ENCODE measurements around the gene GFI1B.
"Not testable (repeated sequence)": the region's sequence is repeated elsewhere in the genome, so short reads cannot be mapped to it uniquely, and the experiment has no call there.

GFI1B gene

DNA sequence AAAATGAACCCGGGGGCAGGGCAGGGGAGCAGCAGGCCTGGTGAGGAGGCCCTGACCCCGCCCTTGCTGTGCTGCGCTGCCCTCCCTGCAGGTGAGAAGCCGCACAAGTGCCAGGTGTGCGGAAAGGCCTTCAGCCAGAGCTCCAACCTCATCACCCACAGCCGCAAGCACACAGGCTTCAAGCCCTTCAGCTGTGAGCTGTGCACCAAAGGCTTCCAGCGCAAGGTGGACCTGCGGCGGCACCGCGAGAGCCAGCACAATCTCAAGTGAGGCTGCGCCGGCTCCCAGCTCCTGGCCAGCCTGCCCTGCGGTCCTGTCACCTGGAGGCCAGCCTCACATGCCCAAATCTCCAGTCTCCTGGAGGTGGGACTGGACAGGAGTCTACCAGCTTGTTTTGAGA is 12.3 kb downstream of the GFI1B start:
- in situ Hi-C loops (cut with MboI; ENCODE audit: low sequenced_read_pairs) = no loop called here

DNA sequence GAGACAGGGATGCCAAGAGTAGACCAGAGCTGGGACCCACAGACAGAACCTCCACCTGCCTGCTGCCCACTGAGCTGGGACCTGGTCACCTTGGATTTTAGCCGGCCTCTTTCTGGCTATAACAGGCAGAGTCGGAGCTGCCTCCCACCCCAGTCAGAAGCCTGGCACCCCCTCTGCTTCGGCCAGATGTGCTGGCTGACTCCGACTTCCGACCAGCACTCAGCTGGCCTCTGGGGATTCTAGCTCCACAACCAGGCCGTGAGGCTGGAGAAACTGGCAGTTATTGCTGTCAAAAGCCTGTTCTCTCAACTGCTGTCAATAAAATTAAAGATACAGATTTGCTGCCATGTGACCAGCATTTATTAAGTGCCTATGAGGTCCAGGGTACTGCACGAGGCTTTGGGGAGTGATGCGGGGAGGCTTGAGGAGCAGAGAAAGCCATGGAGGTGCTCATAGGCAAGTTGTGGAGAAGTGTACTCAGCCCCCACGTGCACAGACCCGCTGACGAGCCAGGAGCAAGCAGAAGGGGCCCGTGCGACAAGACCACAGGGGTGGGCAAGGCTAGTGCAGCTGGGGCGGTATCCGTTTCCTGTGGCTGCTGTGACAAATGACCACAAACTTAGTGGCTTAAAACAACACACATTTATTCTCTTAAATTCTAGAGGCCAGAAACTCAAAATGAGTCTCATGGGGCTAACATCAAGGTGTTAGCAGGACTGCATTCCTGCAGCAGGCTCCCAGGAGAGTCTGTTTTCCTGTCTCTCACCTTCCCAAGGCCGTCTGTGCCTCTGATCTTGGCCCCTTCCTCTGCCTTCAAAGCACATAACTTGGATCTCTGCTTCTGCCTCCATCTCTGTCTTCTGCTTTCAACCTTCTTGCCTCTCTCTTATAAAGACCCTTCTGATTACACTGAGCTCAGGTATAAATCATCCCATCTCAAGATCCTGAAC is 13.1 kb downstream of the GFI1B start:
- in situ Hi-C loops (cut with MboI; ENCODE audit: low sequenced_read_pairs) = no loop called here

DNA sequence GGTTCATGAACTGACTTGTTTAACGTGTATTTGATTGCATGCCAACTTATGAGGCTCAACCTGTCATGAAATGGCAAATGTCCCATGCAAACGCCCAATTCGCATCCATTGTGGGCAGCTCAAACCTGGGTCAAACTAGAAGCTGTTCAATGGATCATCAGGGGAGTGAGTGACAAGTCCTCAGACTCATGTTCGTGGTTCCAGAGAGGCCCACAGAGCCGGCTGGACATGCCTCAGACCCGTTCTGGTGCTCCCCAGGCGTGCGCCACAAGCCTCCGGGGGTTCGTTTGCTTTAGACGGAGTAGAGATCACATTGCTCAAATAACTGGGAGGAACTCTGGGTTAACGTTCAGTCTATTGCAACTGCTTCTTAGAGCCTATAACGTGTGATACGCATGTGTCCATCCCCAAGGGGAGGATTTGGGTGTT is 15.0 kb downstream of the GFI1B start:
- in situ Hi-C loops (cut with MboI; ENCODE audit: low sequenced_read_pairs) = no loop called here

DNA sequence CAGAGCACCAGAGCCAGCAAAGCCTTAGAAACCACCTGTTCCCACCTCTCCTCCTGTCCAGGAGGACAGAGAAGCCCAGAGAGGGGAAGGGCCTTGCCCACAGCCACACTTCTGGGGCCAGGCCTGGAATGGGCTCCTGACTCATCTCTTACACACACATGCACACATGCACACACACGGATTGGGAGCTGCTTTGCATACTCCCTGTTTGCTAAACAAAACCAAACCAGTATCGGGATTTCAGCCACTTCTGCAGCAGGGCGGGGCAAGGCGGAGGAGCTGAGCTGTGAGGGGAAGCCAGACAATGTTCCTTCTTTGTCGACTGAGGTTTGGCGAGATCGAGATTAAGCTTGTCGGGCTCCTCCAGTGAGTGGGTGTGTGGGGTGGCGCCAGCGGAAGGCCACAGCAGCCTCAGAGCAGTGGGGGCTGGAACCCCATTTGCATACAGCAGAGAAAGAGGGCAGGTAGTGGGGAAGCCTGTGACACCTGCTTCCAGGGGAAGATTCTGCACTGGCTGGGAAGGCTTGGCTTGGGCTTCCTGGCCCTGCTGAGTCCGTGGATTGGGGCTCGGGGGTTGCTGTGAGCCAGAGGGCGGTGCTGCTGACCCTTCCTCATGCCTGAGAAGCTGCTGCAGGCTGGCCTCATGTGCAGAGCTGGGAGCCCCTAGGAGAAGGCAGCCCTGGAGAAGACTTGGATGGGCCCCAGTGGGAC is 16.1 kb downstream of the GFI1B start:
- in situ Hi-C loops (cut with MboI; ENCODE audit: low sequenced_read_pairs) = no loop called here

DNA sequence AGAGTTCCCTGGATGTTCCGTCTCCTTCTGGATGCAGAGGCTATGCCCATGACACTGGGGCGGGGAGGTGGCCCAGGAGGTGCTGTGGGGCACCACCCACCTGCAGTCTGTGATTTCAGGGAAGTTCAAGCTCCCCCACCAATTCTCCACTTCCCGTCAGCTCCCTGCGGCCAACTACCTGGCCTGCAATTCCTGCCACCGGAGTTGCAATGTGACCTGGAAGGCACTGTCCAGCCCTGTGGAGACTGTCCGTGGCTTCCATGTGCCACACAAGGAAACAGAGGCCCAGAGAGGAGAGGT is 16.6 kb downstream of the GFI1B start:
- in situ Hi-C loops (cut with MboI; ENCODE audit: low sequenced_read_pairs) = no loop called here

DNA sequence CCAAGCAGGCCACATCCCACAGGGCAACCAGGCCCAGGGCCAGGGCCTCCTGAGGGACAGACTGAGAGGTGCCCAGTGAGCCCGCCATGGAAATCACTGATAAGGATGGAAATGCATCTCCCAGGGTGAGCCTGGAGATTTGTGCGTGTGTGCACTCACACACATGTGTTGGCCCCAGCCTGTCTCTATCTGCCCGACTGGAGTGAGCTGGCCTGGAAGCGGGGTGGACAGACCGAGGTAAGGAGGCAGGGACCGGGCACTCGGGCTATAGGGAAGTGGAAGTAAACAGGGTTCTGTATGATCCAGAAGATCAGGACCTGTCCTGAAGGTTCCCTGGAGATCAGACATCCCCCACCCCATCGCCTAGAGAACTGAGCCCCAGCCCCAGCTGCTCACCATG is 17.4 kb downstream of the GFI1B start:
- in situ Hi-C loops (cut with MboI; ENCODE audit: low sequenced_read_pairs) = no loop called here

DNA sequence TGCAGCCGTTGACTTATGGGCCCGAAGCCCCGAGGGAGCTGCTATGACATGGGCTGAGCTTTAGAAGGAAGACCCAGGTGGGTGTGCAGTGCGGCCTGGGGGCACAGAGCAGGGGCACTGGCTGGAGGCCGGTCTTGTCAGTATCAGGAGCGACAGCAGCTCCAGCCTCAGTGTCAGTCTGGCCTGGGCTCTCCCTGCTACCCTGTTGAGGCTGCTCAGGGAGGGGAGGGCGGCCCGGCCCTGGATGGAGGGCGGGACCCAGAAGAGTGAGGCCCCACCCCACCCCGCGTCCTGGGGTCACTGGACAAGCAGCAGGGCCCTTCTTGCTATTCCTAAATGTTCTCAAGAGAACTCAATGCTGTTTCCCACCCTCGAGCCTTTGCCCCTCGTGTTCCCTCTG is 18.0 kb downstream of the GFI1B start:
- in situ Hi-C loops (cut with MboI; ENCODE audit: low sequenced_read_pairs) = no loop called here

DNA sequence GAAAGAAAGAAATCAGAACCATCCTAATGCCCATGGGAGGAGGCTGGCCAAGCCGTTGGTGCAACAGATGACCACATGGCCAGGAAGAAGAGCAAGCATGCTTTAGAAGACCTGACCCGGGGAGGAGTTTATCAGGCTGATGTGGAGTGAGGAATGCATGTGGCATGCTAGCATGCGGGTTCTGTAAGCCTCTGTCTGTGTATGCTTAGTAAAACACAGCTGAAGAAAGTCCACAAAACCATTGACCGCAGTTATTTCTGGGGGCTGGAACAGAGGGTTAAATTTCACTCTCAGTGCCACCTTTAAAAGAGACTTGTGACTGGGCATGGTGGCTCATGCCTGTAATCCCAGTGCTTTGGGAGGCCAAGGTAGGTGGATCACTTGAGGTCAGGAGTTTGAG is 19.1 kb downstream of the GFI1B start:
- in situ Hi-C loops (cut with MboI; ENCODE audit: low sequenced_read_pairs) = no loop called here

DNA sequence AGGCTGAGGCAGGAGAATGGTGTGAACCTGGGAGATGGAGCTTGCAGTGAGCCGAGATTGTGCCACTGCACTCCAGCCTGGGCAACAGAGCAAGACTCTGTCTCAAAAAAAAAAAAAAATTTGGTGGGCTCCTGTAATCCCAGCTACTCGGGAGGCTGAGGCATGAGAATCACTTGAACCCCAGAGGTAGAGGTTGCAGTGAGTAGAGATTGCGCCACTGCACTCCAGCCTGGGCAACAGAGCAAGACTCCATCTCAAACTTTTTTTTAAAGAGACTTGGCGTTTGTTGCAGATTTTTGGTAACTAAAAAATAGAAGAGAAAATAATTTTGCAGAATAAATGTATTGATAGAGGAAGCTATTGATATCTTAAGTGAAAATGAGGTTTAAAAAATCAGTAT is 19.7 kb downstream of the GFI1B start:
- in situ Hi-C loops (cut with MboI; ENCODE audit: low sequenced_read_pairs) = not testable (repeated sequence)

DNA sequence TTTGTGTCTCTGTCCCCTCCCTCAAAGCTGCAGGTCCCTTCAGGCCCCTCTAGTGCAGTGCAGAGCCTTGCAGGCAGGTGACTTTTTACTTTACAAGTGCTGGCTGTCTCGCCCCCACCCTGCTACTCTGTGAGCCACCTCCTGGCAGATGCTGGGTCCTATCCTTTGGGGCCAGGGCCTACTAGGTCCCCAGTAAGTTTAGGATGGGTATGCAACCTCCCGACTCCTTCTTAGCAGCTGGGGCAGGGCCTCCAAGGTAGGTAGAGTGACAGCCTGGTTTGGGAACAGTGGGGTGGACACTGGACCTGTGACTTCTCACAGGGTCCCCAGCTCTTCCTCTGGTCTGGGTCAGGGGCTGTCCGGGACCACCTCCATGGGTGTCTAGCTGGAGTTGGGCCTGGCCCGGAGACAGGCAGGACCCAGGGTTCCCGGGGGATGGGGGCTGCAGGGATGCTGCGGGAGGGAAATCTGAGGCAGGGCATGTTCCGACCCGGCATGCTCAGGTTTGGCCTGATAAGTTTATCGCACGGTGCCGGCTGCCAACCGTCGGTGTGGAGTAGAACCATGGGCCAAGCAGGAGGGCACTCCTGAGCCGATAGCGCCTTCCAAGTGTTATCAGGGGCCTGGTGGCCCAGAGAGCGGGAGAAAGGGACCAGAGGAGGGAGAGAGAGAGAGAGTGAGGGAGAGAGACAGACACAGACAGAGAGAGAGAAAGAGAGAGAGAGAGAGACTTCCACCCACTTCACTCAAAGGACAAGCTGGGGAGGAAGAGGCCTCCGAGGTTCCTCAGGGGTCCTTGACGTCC is 20.5 kb downstream of the GFI1B start:
- in situ Hi-C loops (cut with MboI; ENCODE audit: low sequenced_read_pairs) = no loop called here

DNA sequence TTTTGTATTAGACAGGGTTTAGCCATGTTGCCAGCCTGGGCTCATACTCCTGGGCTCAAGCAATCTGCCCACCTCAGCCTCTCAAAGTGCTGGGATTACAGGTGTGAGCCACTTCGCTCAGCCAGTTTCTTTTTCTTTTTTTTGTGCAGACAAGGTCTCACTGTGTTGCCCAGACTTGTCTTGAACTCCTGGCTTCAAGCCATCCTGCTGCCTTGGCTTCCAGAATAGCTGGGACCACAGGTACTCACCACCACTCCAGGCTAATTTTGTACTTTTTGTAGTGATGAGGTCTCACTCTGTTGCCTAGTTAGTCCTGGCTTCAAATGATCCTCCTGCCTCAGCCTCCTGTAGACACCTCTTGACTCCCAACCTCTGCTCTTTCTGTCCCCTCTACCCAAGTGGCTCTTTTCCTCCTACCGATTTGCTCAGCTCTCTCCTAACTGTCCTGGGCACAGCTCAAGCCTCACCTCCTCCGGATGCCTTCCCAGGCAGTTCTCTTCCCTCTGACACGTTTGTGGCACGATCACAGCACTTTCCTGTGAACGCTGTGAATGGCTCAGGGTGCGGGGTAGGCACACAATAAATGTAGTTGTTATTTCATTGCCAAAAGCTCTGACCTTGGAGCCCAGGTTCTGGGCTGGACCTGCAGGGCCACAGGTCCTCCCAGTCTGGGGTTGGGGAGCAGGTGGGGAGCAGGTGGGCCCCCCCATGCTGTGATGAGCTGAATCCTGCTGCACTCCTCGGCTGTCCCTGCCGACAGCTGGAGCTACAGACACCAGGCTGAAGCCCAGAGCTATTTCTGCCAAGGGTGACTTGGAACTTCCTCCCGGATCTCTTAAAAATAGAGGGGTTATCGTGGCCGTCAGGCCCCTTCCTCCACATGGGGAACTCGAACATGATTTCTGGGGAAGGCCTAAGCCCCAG is 23.9 kb downstream of the GFI1B start:
- in situ Hi-C loops (cut with MboI; ENCODE audit: low sequenced_read_pairs) = no loop called here

DNA sequence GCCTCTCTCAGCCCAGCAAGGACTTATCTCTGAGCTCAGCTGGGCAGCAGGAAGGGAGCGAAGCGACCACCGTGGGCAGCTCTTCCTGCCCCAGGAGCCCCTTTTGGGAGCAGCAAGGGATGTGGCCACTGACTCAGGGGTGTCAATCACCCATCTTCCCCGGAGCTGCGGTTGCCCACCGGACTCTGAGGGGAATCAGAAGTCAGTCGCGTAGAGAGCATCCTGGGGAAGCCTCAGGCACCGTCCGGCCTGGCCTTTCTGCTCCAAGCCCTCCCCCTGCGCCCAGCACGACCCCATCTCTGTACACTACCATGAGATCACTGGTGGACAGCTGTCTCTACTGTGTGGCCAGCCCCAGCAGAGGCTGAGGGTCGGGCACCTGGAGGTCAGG is 24.6 kb downstream of the GFI1B start:
- in situ Hi-C loops (cut with MboI; ENCODE audit: low sequenced_read_pairs) = no loop called here

DNA sequence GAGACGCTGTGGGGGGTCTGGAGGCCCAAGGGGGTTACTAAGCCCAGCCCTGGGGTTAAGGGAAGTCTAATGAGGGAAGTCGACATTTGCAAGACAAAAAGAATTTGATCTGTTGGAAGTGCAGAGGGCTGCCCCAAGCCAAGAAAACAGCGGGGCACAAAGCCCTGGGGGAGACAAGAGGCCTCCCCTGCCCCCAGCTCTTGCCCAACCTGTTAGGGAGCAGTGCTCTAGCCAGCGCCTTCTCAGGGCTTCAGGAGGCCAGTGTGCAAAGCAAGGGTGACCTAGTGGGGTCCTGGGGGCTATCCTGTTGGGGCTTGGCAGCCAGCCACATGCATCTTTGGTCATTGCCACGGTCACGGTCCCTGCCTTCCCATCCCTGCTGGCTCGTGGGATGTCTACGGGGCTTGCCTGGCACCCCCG is 25.2 kb downstream of the GFI1B start:
- in situ Hi-C loops (cut with MboI; ENCODE audit: low sequenced_read_pairs) = no loop called here

DNA sequence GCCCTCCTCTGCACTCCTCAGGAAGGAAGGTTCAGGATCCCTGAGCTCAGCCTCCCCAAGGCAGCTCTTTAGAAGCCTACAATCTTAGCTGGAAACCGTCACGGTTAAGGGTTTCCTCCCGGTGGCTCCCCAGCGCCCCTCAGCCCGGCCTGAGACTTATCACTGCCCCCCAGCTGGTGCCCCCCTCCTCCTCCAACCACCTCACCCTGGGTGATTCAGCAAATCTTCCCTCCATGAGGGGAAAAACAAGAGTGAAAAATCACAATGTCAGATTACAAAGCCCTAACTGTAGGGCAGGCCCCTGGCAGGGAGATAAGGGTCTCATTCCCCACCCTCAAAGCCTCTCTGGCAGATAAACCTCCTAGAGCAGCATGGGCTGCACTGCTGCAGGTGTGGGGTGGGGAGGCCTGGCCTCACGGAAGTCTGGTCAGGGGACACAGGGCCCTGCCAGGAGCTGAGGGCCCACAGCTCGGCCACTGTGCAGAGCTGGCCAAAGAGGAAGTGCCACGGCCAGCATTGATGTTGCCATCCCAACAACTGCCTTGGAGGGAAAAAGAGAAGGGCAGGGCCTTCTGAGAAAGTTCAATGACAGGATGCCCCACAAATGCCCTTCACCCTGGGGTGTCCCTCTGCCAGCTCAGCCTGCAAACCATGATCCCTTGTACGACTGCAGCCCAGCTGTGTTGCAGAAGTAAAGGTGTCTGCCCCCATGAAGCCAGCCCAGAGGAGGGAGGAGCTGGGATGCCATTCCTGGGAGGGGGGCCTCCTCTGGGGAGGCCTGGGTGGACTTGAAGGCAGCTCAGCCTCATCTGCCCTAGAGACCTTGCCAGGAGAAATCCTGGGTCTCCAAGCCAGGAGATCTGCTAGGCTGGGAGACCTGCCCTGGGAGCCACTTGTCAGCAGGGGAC is 25.9 kb downstream of the GFI1B start:
- in situ Hi-C loops (cut with MboI; ENCODE audit: low sequenced_read_pairs) = no loop called here

DNA sequence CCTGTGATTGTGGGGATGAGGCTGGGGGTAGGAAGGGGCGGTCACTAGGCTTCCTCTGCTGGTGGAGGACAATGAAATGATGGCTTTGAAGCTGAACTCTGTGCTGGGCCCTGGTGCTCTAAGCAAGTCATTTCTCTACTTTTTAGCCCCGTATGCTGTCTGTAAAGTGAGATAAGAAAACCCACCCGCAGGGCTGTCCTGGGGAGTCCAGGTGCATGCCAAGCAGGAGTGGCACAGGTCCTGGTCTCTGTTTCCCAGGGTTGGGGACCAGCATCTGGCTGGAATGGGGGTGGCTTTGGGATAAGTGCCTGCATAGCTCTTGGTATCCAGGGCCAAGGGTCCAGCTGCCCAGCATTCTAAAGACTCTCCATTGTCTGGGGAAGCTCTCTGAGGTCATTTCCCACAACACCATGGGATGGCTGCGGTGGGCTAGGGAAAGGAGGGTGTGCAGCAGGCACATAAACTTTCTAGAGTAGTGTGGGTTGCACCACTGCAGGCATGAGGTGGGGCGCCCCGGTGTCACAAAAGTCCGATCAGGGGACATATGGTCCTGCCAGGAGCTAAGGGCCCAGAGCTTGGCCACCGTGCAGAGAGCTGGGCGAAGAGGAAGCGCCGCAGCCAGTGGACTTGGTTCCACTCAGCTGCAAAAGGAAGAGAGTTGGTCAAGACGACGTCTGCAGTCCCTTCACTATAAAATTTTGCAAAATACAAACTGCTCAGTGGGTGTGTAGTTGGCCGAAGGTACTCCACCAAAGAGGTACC is 26.7 kb downstream of the GFI1B start:
- in situ Hi-C loops (cut with MboI; ENCODE audit: low sequenced_read_pairs) = no loop called here

DNA sequence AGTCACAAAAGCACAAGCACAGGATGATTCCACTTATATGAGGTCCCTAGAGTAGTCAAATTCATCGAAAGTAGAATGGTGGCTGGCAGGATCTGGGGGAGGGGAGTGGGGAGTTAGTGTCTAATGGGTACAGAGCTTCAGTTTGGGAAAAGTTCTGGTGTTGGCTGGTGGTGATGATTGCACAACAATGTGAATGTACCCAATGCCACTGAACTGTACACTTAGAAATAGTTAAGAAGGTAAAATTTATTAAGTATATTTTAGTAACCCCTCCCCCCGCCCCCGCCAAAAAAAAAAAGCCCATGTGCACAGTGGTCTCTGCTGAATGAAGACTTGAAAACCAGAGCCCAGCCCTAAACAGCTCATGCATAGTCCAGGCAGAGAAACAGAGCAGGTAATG is 27.5 kb downstream of the GFI1B start:
- in situ Hi-C loops (cut with MboI; ENCODE audit: low sequenced_read_pairs) = no loop called here

DNA sequence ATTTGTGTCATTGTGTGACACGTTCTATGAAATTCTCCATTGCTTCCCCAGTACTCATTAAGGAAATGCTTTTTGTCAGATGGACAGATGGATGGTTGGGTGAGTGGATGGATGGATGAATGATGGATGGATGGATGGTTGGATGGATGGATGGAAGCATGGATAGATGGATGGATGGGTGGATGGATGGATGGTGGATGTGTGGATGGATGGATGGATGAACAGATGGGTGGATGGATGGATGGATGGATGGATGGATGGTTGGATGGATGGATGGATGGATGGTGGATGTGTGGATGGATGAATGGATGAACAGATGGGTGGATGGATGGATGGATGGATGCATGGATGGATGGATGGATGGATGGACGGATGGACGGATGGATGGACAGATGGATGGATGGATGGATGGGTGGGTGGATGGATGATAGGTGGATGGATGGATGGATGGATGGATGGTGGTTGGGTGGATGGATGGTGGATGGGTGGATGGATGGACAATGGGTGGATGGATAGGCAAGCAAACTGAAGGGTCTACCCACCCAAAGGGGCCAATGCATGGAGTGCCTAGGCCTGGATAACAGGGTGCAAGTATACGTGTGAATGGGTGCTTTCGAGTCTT is 28.3 kb downstream of the GFI1B start:
- in situ Hi-C loops (cut with MboI; ENCODE audit: low sequenced_read_pairs) = no loop called here

DNA sequence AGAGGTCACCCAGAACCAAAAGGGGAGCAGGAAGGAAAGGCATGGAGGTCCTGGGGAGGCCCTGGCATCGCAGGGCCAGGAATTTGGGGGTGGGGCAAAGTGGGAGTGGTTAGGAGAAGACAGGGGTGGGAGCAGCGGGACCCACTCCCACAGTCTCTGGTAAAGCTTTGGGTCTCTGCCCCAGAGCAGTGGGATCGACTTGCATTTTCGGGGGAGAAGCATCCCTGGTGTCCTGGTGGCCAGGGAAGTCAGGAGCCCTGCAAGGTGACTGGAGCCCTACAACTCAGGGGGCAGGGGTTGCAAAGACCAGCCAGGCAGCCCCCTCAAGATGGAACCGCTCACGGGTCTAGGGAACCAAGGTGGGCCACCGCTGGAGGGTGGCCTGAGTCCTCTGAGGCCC is 29.9 kb downstream of the GFI1B start:
- in situ Hi-C loops (cut with MboI; ENCODE audit: low sequenced_read_pairs) = no loop called here

All from HL-60/S4 (cell line).